ENCODE measurements around the gene NTRK2. TPM values are rescaled to one million over a fixed set of nuclear protein-coding genes. Genes with fewer than 3 reads are reported as not detected.

NTRK2 gene
- total RNA-seq, 1 donor from 2014 or later: 3.8 TPM

DNA sequence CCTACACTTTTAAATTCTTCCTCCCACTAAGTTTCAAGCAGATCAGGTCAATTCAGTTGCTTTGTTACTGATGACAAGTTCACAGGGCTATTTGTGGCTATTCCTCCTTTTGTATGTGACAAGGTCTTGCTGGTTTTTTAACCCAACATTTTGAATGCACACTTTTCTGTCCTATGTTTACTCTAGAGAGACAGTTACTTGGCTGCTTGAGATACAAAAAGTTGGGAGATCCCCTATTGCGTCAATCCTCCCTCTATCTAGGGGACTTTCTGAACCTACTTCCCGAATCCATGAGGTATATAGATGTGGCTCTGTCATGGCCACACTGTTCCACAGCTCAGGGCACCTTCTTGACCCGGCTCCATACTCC lies 386.7 kb downstream of the NTRK2 start:
- Histone ChIP-seq H3K4me1 (no peaks in the 10 kb centered on the region), H3K4me3 (no peak overlapping the region), H3K36me3 (no peaks in the 10 kb centered on the region), H3K9me3 (replicated peaks) (no peaks in the 10 kb centered on the region), H3K27ac (replicated peaks) (no peak overlapping the region), H3K27me3 (ENCODE audit: low read depth) (peaks cover 4% of the 10 kb centered on the region)
- intact Hi-C loops (cut with micrococcal nuclease): no loop called here
- no peak for TF ChIP-seq CTCF (IDR thresholded peaks at IDR 0.05; ENCODE audit: borderline replicate concordance)
- no peak for DNase-seq

- H3K4me3 ChIP-seq: no peak overlapping the region
- intact Hi-C loops (cut with micrococcal nuclease): no loop called here
- H3K27ac ChIP-seq (replicated peaks): no peak overlapping the region
- H3K9me3 ChIP-seq (replicated peaks): no peaks in the 10 kb centered on the region
- TF ChIP-seq CTCF (IDR thresholded peaks at IDR 0.05; ENCODE audit: borderline replicate concordance): no peak
- no peak for DNase-seq
- no peaks in the 10 kb centered on the region for H3K36me3 ChIP-seq
- no peaks in the 10 kb centered on the region for H3K4me1 ChIP-seq
- peaks cover 21% of the 10 kb centered on the region for H3K27me3 ChIP-seq (ENCODE audit: low read depth)
Measured at GRCh38 chr9:85061969-85062368, 392.4 kb downstream of the NTRK2 start.

DNA sequence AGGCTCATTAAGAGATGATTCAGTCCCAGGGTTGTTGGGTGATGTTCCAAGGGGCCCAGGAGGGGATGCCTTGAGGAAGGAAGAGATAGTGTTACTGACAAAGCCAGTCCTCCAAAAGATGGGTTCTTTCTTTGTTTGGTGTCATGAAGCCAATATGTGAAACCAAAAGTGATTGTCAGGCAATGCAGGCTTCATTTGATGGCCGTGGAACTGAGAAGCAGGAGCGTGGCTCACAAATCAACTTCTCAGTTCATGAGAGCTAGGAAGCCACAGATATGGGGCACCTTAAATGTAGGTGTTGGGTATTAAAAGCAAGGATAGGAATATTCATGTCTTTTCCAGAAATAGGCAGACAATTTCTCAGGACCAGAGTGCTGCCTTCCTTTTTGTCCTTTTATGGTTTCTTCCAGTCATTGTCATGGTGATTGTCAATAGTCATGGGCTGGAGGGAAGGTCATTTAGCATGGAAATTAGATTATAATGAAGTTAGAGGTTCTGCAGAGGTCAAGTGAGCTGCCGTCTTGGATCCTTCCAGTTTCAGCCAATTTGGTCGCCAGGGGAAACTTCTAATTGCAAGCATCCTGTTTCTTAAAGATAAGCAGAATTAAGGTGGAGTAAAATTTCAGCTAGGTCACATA lies 393.0 kb downstream of the NTRK2 start:
- H3K27ac ChIP-seq (replicated peaks): no peak overlapping the region
- intact Hi-C loops (cut with micrococcal nuclease): no loop called here
- H3K4me3 ChIP-seq: no peak overlapping the region
- H3K27me3 ChIP-seq (ENCODE audit: low read depth): peaks cover 21% of the 10 kb centered on the region
- no peaks in the 10 kb centered on the region for H3K9me3 ChIP-seq (replicated peaks)
- no peaks in the 10 kb centered on the region for H3K4me1 ChIP-seq
- TF ChIP-seq CTCF (IDR thresholded peaks at IDR 0.05; ENCODE audit: borderline replicate concordance): no peak
- no peak for DNase-seq
- no peaks in the 10 kb centered on the region for H3K36me3 ChIP-seq

- Histone ChIP-seq H3K27me3 (ENCODE audit: low read depth) (peaks cover 21% of the 10 kb centered on the region), H3K4me3 (no peak overlapping the region), H3K36me3 (no peaks in the 10 kb centered on the region), H3K4me1 (no peaks in the 10 kb centered on the region), H3K9me3 (replicated peaks) (no peaks in the 10 kb centered on the region), H3K27ac (replicated peaks) (no peak overlapping the region)
- TF ChIP-seq CTCF (IDR thresholded peaks at IDR 0.05; ENCODE audit: borderline replicate concordance): no peak
- intact Hi-C loops (cut with micrococcal nuclease): no loop called here
- no peak for DNase-seq
Measured at GRCh38 chr9:85064811-85065371, 395.4 kb downstream of the NTRK2 start.

- peaks cover 8% of the 10 kb centered on the region for H3K27me3 ChIP-seq (ENCODE audit: low read depth)
- intact Hi-C loops (cut with micrococcal nuclease): no loop called here
- no peak overlapping the region for H3K4me3 ChIP-seq
- TF ChIP-seq CTCF (IDR thresholded peaks at IDR 0.05; ENCODE audit: borderline replicate concordance): no peak
- DNase-seq: no peak
- H3K9me3 ChIP-seq (replicated peaks): no peaks in the 10 kb centered on the region
- H3K27ac ChIP-seq (replicated peaks): no peak overlapping the region
- H3K36me3 ChIP-seq: no peaks in the 10 kb centered on the region
- H3K4me1 ChIP-seq: no peaks in the 10 kb centered on the region
Measured at GRCh38 chr9:85067792-85068191, 398.3 kb downstream of the NTRK2 start.

All from left ventricle myocardium inferior (tissue), 1 donor.